MCF 10A (cell line): ENCODE measurements around the gene PSME1. TPM values are rescaled to one million over a fixed set of nuclear protein-coding genes. Genes with fewer than 3 reads are reported as not detected.

Experiments
- BruUV-seq: library from RNA; stranded (reverse); fragments of 400-500 nt; replicated peaks from 2 replicates; lab custom pipeline; 2021; lab: Mats Ljungman, UMichigan
- CTCF ChIA-PET: fragments of 300-600 bp; sonication (Branson Sonifier 250); formaldehyde crosslinking; extraction: SDS; loops from one replicate; lab custom pipeline; 2021; ENCODE audit warnings: antibody characterized with exemption, inconsistent platforms; lab: Yijun Ruan, JAX
- POLR2A ChIA-PET: fragments of 300-600, 350-650 bp; sonication (Branson Sonifier 250); formaldehyde crosslinking; extraction: SDS; loops from one replicate; lab custom pipeline; 2020; ENCODE audit warnings: antibody characterized with exemption, inconsistent platforms; lab: Yijun Ruan, JAX
- DNase-seq: peaks from one replicate; pipeline ENCODE4 v3.0.0-alpha.2; 2018; ENCODE audit not compliant: unreplicated experiment
- H3K27ac Mint-ChIP-seq: one replicate; pipeline ENCODE4 v1.8.0; 2022; ENCODE audit warnings: mild to moderate bottlenecking, low read depth, mixed read lengths; ENCODE audit not compliant: unreplicated experiment
- H3K27me3 Mint-ChIP-seq: one replicate; pipeline ENCODE4 v1.8.0; 2022; ENCODE audit warnings: mixed read lengths; ENCODE audit not compliant: insufficient read depth, unreplicated experiment
- H3K36me3 Mint-ChIP-seq: one replicate; pipeline ENCODE4 v1.8.0; 2022; ENCODE audit warnings: mild to moderate bottlenecking, moderate library complexity, mixed read lengths; ENCODE audit not compliant: insufficient read depth, unreplicated experiment
- H3K4me1 Mint-ChIP-seq: one replicate; pipeline ENCODE4 v1.8.0; 2022; ENCODE audit warnings: mixed read lengths; ENCODE audit not compliant: insufficient read depth, unreplicated experiment
- H3K4me3 Mint-ChIP-seq: one replicate; pipeline ENCODE4 v1.8.0; 2022; ENCODE audit warnings: mild to moderate bottlenecking, moderate library complexity, mixed read lengths; ENCODE audit not compliant: unreplicated experiment
- H3K9me3 Mint-ChIP-seq: one replicate; pipeline ENCODE4 v1.8.0; 2022; ENCODE audit warnings: mixed read lengths; ENCODE audit not compliant: unreplicated experiment
- intact Hi-C: fragments of 100-400 bp; cut with micrococcal nuclease; formaldehyde crosslinking; loops from 2 replicates; pipeline ENCODE4 v1.14.1; 2022
- total RNA-seq: library from RNA; stranded (reverse); gene quantifications from 2 replicates; pipeline ENCODE4 v1.2.3, GENCODE V29; 2022
- TF ChIP-seq, protein P1 (sequence below): fragments of 200-600 bp; IDR thresholded peaks from one replicate; pipeline ENCODE4 v1.8.0; 2022; ENCODE audit warnings: antibody characterized with exemption, mild to moderate bottlenecking; ENCODE audit not compliant: unreplicated experiment

The PSME1 gene
- total RNA-seq, 1 experiment from 2014 or later, result 126 TPM

- Mint-ChIP-seq H3K4me1 (peaks cover 9% of the 10 kb centered on the region), H3K27me3 (no peaks in the 10 kb centered on the region), H3K9me3 (no peaks in the 10 kb centered on the region), H3K4me3 (peak overlapping the region; percentile 97), H3K27ac (peak overlapping the region; percentile 99), H3K36me3 (peaks cover 50% of the 10 kb centered on the region)
- TF ChIP-seq, protein P1, sequence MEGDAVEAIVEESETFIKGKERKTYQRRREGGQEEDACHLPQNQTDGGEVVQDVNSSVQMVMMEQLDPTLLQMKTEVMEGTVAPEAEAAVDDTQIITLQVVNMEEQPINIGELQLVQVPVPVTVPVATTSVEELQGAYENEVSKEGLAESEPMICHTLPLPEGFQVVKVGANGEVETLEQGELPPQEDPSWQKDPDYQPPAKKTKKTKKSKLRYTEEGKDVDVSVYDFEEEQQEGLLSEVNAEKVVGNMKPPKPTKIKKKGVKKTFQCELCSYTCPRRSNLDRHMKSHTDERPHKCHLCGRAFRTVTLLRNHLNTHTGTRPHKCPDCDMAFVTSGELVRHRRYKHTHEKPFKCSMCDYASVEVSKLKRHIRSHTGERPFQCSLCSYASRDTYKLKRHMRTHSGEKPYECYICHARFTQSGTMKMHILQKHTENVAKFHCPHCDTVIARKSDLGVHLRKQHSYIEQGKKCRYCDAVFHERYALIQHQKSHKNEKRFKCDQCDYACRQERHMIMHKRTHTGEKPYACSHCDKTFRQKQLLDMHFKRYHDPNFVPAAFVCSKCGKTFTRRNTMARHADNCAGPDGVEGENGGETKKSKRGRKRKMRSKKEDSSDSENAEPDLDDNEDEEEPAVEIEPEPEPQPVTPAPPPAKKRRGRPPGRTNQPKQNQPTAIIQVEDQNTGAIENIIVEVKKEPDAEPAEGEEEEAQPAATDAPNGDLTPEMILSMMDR, result no peak
- ChIA-PET CTCF (interaction anchor here (0.5 to 2.0 kb wide), 13 partner anchors 7 to 589 kb away, joined by 3 to 5 read pairs (median 3); partner anchors contain the start of gene IRF9), POLR2A (interaction anchor here (0.7 to 6.6 kb wide), 8 partner anchors 8 to 1021 kb away, joined by 3 to 252 read pairs (median 32); partner anchors contain the start of genes ACIN1, C14orf119, CHMP4A and EMC9)
- intact Hi-C loops, result no loop called here
- BruUV-seq, result no TSS peak
- no peak for DNase-seq
Observed at GRCh38 chr14:24116128-24116814, 19.7 kb upstream of the PSME1 start.

DNA sequence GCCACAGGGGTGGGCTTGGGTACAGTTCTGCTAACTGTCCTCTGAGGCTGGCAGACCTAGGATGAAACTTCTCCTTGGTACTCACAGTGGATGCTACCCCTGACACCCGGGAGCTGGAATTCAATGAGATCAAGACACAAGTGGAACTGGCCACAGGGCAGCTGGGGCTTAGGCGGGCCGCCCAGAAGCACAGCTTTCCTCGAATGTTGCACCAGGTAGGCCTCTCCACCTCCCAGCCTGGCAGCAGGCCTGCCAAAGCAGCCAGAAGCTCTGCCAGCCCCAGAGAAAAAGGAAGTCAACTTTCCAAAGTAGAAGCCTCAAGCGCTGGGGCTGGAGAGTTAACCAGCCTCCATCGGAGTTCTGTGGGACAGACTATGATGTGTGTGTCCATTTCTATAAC, 18.8 kb upstream of the PSME1 start:
- H3K9me3 Mint-ChIP-seq, result no peaks in the 10 kb centered on the region
- H3K4me1 Mint-ChIP-seq, result peaks cover 9% of the 10 kb centered on the region
- intact Hi-C loops, result no loop called here
- TF ChIP-seq, protein P1, result no peak
- H3K27me3 Mint-ChIP-seq, result no peaks in the 10 kb centered on the region
- POLR2A ChIA-PET, result interaction anchor here (3.6 to 6.6 kb wide), 3 partner anchors 9 to 31 kb away, joined by 40 to 252 read pairs (median 114); partner anchors contain the start of genes EMC9, FITM1, PSME1 and PSME2
- no peak for DNase-seq
- CTCF ChIA-PET, result interaction anchor here (0.6 to 1.8 kb wide), 7 partner anchors 8 to 84 kb away, joined by 3 to 5 read pairs (median 3); partner anchors contain the start of gene IRF9
- no peak overlapping the region for H3K27ac Mint-ChIP-seq
- H3K36me3 Mint-ChIP-seq, result peaks cover 59% of the 10 kb centered on the region
- no TSS peak for BruUV-seq
- H3K4me3 Mint-ChIP-seq, result no peak overlapping the region

- Mint-ChIP-seq H3K36me3 (peaks cover 61% of the 10 kb centered on the region), H3K9me3 (no peaks in the 10 kb centered on the region), H3K4me1 (peaks cover 9% of the 10 kb centered on the region), H3K27me3 (no peaks in the 10 kb centered on the region), H3K4me3 (no peak overlapping the region), H3K27ac (no peak overlapping the region)
- no TSS peak for BruUV-seq
- DNase-seq, result no peak
- POLR2A ChIA-PET, result interaction anchor here (6.6 kb wide), 1 partner anchor 17 kb away, joined by 252 read pairs; the partner anchor contains the start of genes EMC9, FITM1 and PSME1
- intact Hi-C loops, result no loop called here
- CTCF ChIA-PET, result interaction anchor here (0.5 to 1.7 kb wide), 4 partner anchors 12 to 177 kb away, joined by 3 to 4 read pairs (median 4); no protein-coding TSS in a partner anchor
- TF ChIP-seq, protein P1, result no peak
Observed at GRCh38 chr14:24119691-24120090, 16.3 kb upstream of the PSME1 start.

DNA sequence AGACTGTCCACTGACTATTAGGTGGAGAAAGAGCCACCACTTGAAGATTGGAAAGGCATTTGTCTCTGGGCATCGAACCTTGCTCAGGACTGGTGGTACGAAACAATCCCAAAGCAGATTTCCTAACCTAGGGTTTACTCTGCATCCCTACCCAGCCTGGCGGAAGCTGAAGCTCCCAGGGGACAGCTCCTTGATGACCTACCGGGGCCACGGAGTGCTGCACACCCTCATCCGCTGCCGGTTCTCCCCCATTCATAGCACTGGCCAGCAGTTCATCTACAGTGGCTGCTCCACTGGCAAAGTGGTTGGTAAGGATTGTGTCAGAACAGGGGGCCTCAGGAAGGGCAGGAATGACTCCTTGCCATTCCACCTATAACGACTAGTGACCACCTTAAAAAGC, 14.8 kb upstream of the PSME1 start:
- Mint-ChIP-seq H3K27me3 (no peaks in the 10 kb centered on the region), H3K9me3 (no peaks in the 10 kb centered on the region), H3K27ac (no peak overlapping the region), H3K36me3 (peaks cover 57% of the 10 kb centered on the region), H3K4me1 (no peaks in the 10 kb centered on the region), H3K4me3 (no peak overlapping the region)
- CTCF ChIA-PET, result no interaction called here
- TF ChIP-seq, protein P1, result no peak
- DNase-seq, result no peak
- intact Hi-C loops, result no loop called here
- no TSS peak for BruUV-seq
- POLR2A ChIA-PET, result interaction anchor here (0.5 to 1.2 kb wide), 2 partner anchors 40 to 74 kb away, joined by 3 to 5 read pairs; partner anchors contain the start of genes IRF9 and TM9SF1
